GM12878 (cell line): ENCODE results near the gene PNMA1. TPM values are rescaled to one million over a fixed set of nuclear protein-coding genes. Genes with fewer than 3 reads are reported as not detected.

ENCODE experiments used
- BRCA1 ChIP-seq: IDR thresholded peaks from 2 replicates; pipeline ENCODE4 v1.6.1; 2011; ENCODE audit warnings: low read depth, low read length, improper control_type of control experiment
- CHD2 ChIP-seq: IDR thresholded peaks from 2 replicates; pipeline ENCODE4 v1.6.1; 2011; ENCODE audit warnings: low read depth, low read length, improper control_type of control experiment, borderline replicate concordance
- CREM ChIP-seq: IDR thresholded peaks from 2 replicates; pipeline ENCODE4 v1.6.1; 2014; ENCODE audit warnings: antibody characterized with exemption, low read depth
- FOS ChIP-seq: IDR thresholded peaks from 3 replicates; pipeline ENCODE4 v1.6.1; 2011; ENCODE audit warnings: borderline replicate concordance; ENCODE audit not compliant: insufficient read length; ENCODE audit errors: extremely low read depth
- IRF4 ChIP-seq: IDR thresholded peaks from 2 replicates; pipeline ENCODE4 v1.6.1; 2011; ENCODE audit warnings: low read depth, low read length
- NFIC ChIP-seq: IDR thresholded peaks from 2 replicates; pipeline ENCODE4 v1.6.1; 2012; ENCODE audit warnings: low read depth, mild to moderate bottlenecking, inconsistent platforms, low read length, moderate library complexity
- NFXL1 ChIP-seq: fragments of 450-650 bp; IDR thresholded peaks from 2 replicates; pipeline ENCODE4 v1.6.1; 2017; ENCODE audit warnings: antibody characterized with exemption, mild to moderate bottlenecking, borderline replicate concordance
- NR2C2 ChIP-seq: IDR thresholded peaks from 2 replicates; pipeline ENCODE4 v1.6.1; 2011; ENCODE audit warnings: borderline replicate concordance, low read depth; ENCODE audit not compliant: control insufficient read depth, insufficient read length
- PAX8 ChIP-seq: fragments of 450-650 bp; IDR thresholded peaks from 2 replicates; pipeline ENCODE4 v1.6.1; 2017; ENCODE audit warnings: mild to moderate bottlenecking, moderate library complexity
- POU2F2 ChIP-seq: IDR thresholded peaks from 3 replicates; pipeline ENCODE4 v1.6.1; 2011; ENCODE audit warnings: low read depth, mild to moderate bottlenecking, low read length, borderline replicate concordance
- RFX5 ChIP-seq: IDR thresholded peaks from 2 replicates; pipeline ENCODE4 v1.6.1; 2011; ENCODE audit warnings: low read depth, low read length, improper control_type of control experiment
- SP1 ChIP-seq: IDR thresholded peaks from one replicate; pipeline ENCODE4 v1.6.1; 2011; ENCODE audit warnings: low read depth, low read length
- SREBF1 ChIP-seq: IDR thresholded peaks from 2 replicates; pipeline ENCODE4 v1.6.1; 2012; ENCODE audit warnings: mild to moderate bottlenecking, low read length
- STAT3 ChIP-seq: IDR thresholded peaks from 2 replicates; pipeline ENCODE4 v1.6.1; 2011; ENCODE audit warnings: low read depth, low read length, improper control_type of control experiment
- SUZ12 ChIP-seq: fragments of 200-600 bp; sonication (generic); IDR thresholded peaks from one replicate; pipeline ENCODE4 v1.6.1; 2018; ENCODE audit warnings: antibody characterized with exemption, mild to moderate bottlenecking; ENCODE audit not compliant: unreplicated experiment
- TBL1XR1 ChIP-seq: IDR thresholded peaks from 2 replicates; pipeline ENCODE4 v1.6.1; 2012; ENCODE audit warnings: low read depth, low read length, improper control_type of control experiment
- ZZZ3 ChIP-seq: IDR thresholded peaks from 2 replicates; pipeline ENCODE4 v1.6.1; 2011; ENCODE audit warnings: low read depth; ENCODE audit not compliant: control insufficient read depth, insufficient read length
- polyA plus RNA-seq, 11 experiments: library from polyadenylated mRNA; depleted of rRNA in 4 of 11; unstranded in 6 of 11; stranded (reverse) in 5 of 11; fragments of >200 nt; fragmentation: Nextera tagmentation in 4 of 11; fragmentation: Illumina TruSeq in 1 of 11; extraction: Ambion mirVana in 4 of 11; extraction: Trizol in 1 of 11; gene quantifications; 1 replicate in 1 of 11; 2 replicates in 10 of 11; pipeline versions ENCODE4 v1.2.1 to v1.2.3, GENCODE V29; 2011 to 2016; ENCODE audit warnings: inconsistent platforms in 2 of 11, missing spikeins in 2 of 11, low read depth in 1 of 11
- total RNA-seq, 4 experiments: library from RNA; depleted of rRNA in 3 of 4; stranded (reverse); fragments of >200 nt in 3 of 4; fragmentation: Illumina TruSeq in 1 of 4; extraction: Trizol in 1 of 4; gene quantifications; 2 replicates each; pipeline versions ENCODE4 v1.2.1 to v1.2.3, GENCODE V29; 2013 to 2021
- TF ChIP-seq, protein P1 (sequence below): IDR thresholded peaks from 2 replicates; pipeline ENCODE4 v1.6.1; 2012; ENCODE audit warnings: low read length, inconsistent platforms
- TF ChIP-seq, protein P2 (sequence below): IDR thresholded peaks from 2 replicates; pipeline ENCODE4 v1.6.1; 2012; ENCODE audit warnings: low read depth, low read length, improper control_type of control experiment
- TF ChIP-seq, protein P3 (sequence below): IDR thresholded peaks from 2 replicates; pipeline ENCODE4 v1.6.1; 2011; ENCODE audit warnings: borderline replicate concordance, low read depth, mild to moderate bottlenecking, moderate library complexity, low read length; ENCODE audit not compliant: insufficient read depth, poor library complexity, severe bottlenecking

The PNMA1 gene
- total and polyA plus RNA-seq, 10 of the 15 experiments (the other 5 are each of a cell fraction or from before 2014, with no cell fraction given) = 1.8 to 39.3 (median 11.1) TPM

DNA sequence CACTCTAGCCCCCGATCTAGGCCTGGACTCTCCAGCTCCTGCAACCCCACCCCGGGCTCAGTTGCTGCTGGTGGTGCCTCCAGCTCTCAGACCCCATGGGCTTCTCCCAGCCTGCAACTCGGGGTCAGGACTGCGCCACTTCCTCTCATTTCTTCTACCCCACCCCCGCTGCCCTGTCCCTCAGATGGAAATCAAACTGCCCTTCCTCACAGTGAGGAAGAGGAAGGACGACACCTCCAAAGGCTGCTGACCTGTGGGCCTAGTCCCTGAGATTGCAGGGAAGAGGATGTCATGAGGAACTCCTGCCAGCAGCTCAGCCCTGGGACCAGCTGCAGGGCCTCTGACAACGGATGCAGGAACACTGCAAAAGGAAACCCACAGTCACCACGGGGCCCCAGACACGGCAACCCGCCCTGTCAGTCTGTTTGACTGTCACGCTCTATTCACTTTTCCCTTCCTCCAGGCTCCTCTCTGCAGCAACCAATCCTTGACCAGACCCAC is 29.3 kb upstream of the PNMA1 start (continued):
- TF ChIP-seq NFIC (peak; percentile 83), POU2F2 (0 out of 3 replicates have a peak, but pooled peaks have one; percentile 23), SP1 (peak; percentile 33), CHD2 (peak; percentile 20; the same call in 1 of the 2 replicates), NR2C2 (no peak), RFX5 (no peak), NFXL1 (no peak), CREM (peak; percentile 50; the same call in 1 of the 2 replicates), SUZ12 (no peak), PAX8 (no peak), FOS (no peak), IRF4 (no peak), STAT3 (no peak), ZZZ3 (no peak), TBL1XR1 (peak; percentile 67; the same call in 1 of the 2 replicates), SREBF1 (no peak), BRCA1 (no peak)
- TF ChIP-seq, protein P1, sequence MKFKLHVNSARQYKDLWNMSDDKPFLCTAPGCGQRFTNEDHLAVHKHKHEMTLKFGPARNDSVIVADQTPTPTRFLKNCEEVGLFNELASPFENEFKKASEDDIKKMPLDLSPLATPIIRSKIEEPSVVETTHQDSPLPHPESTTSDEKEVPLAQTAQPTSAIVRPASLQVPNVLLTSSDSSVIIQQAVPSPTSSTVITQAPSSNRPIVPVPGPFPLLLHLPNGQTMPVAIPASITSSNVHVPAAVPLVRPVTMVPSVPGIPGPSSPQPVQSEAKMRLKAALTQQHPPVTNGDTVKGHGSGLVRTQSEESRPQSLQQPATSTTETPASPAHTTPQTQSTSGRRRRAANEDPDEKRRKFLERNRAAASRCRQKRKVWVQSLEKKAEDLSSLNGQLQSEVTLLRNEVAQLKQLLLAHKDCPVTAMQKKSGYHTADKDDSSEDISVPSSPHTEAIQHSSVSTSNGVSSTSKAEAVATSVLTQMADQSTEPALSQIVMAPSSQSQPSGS = no peak; the same call in 1 of the 2 replicates
- TF ChIP-seq, protein P2, sequence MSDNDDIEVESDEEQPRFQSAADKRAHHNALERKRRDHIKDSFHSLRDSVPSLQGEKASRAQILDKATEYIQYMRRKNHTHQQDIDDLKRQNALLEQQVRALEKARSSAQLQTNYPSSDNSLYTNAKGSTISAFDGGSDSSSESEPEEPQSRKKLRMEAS = 0 out of 2 replicates have a peak, but pooled peaks have one; percentile 36
- TF ChIP-seq, protein P3, sequence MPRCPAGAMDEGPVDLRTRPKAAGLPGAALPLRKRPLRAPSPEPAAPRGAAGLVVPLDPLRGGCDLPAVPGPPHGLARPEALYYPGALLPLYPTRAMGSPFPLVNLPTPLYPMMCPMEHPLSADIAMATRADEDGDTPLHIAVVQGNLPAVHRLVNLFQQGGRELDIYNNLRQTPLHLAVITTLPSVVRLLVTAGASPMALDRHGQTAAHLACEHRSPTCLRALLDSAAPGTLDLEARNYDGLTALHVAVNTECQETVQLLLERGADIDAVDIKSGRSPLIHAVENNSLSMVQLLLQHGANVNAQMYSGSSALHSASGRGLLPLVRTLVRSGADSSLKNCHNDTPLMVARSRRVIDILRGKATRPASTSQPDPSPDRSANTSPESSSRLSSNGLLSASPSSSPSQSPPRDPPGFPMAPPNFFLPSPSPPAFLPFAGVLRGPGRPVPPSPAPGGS = no peak
